Adipocyte (in vitro differentiated cells): Measurements from ENCODE around the gene GNS.

Experiments used
- DNase-seq: peaks from one replicate; pipeline ENCODE4 v3.0.0-alpha.2; 2015; ENCODE audit warnings: low read depth
- H3K27me3 ChIP-seq: replicated peaks from 2 replicates; pipeline ENCODE4 v1.7.0; 2013; ENCODE audit warnings: mild to moderate bottlenecking, low read length, moderate library complexity; ENCODE audit not compliant: control insufficient read depth, insufficient read depth
- H3K36me3 ChIP-seq: 2 replicates; pipeline ENCODE4 v1.7.0; 2013; ENCODE audit warnings: low read length, mild to moderate bottlenecking, moderate library complexity; ENCODE audit not compliant: control insufficient read depth, insufficient read depth, severe bottlenecking
- H3K4me1 ChIP-seq: 2 replicates; pipeline ENCODE4 v1.7.0; 2013; ENCODE audit warnings: mild to moderate bottlenecking, low read length, moderate library complexity; ENCODE audit not compliant: control insufficient read depth, insufficient read depth
- H3K4me3 ChIP-seq: 2 replicates; pipeline ENCODE4 v1.7.0; 2013; ENCODE audit warnings: mild to moderate bottlenecking, low read length, moderate library complexity
- H3K9ac ChIP-seq: 2 replicates; pipeline ENCODE4 v1.7.0; 2013; ENCODE audit warnings: mild to moderate bottlenecking, low read length, moderate library complexity
- H3K9me3 ChIP-seq: 2 replicates; pipeline ENCODE4 v1.7.0; 2013; ENCODE audit warnings: mild to moderate bottlenecking, low read length, moderate library complexity; ENCODE audit not compliant: control insufficient read depth

The GNS gene

GRCh38 chr12:64793610-64794009, 34.4 kb upstream of the GNS start:
- Histone ChIP-seq H3K9ac (no peak overlapping the region), H3K36me3 (no peaks in the 10 kb centered on the region), H3K4me3 (no peak overlapping the region), H3K4me1 (no peaks in the 10 kb centered on the region), H3K9me3 (no peaks in the 10 kb centered on the region), H3K27me3 (no peaks in the 10 kb centered on the region)
- DNase-seq, result no peak

- Histone ChIP-seq H3K36me3 (no peaks in the 10 kb centered on the region), H3K9me3 (no peaks in the 10 kb centered on the region), H3K27me3 (no peaks in the 10 kb centered on the region), H3K4me1 (no peaks in the 10 kb centered on the region), H3K9ac (no peak overlapping the region), H3K4me3 (no peak overlapping the region)
- no peak for DNase-seq
Observed at GRCh38 chr12:64792128-64792527, 32.9 kb upstream of the GNS start.

- no peak overlapping the region for H3K9ac ChIP-seq
- no peaks in the 10 kb centered on the region for H3K27me3 ChIP-seq
- H3K4me3 ChIP-seq, result no peak overlapping the region
- H3K4me1 ChIP-seq, result no peaks in the 10 kb centered on the region
- no peaks in the 10 kb centered on the region for H3K36me3 ChIP-seq
- H3K9me3 ChIP-seq, result no peaks in the 10 kb centered on the region
- no peak for DNase-seq
Observed at GRCh38 chr12:64791036-64791435, 31.8 kb upstream of the GNS start.

- DNase-seq, result no peak
- Histone ChIP-seq H3K9ac (no peak overlapping the region), H3K4me3 (no peak overlapping the region), H3K4me1 (no peaks in the 10 kb centered on the region), H3K9me3 (no peaks in the 10 kb centered on the region), H3K36me3 (no peaks in the 10 kb centered on the region), H3K27me3 (no peaks in the 10 kb centered on the region)
Observed at GRCh38 chr12:64790166-64790565, 31.0 kb upstream of the GNS start.

GRCh38 chr12:64785838-64786237, 26.6 kb upstream of the GNS start:
- peaks cover 21% of the 10 kb centered on the region for H3K27me3 ChIP-seq
- H3K4me3 ChIP-seq, result no peak overlapping the region

GRCh38 chr12:64782191-64782876, 23.1 kb upstream of the GNS start:
- Histone ChIP-seq H3K36me3 (no peaks in the 10 kb centered on the region), H3K4me3 (peak overlapping the region; percentile 73), H3K27me3 (peaks cover 27% of the 10 kb centered on the region), H3K9ac (no peak overlapping the region), H3K4me1 (peaks cover 8% of the 10 kb centered on the region), H3K9me3 (no peaks in the 10 kb centered on the region)
- DNase-seq, result no peak

More at GRCh38 chr12:64785838-64786237, 26.6 kb upstream of the GNS start:
- H3K36me3 ChIP-seq, result no peaks in the 10 kb centered on the region
- no peaks in the 10 kb centered on the region for H3K9me3 ChIP-seq
- peaks cover 8% of the 10 kb centered on the region for H3K4me1 ChIP-seq
- no peak overlapping the region for H3K9ac ChIP-seq
- no peak for DNase-seq

- peak overlapping the region; percentile 73 for H3K4me3 ChIP-seq
Observed at GRCh38 chr12:64781280-64782190, 22.3 kb upstream of the GNS start.

GRCh38 chr12:64780531-64781279, 21.5 kb upstream of the GNS start:
- Histone ChIP-seq H3K9me3 (peaks cover 12% of the 10 kb centered on the region), H3K9ac (no peak overlapping the region), H3K4me1 (peaks cover 8% of the 10 kb centered on the region), H3K36me3 (no peaks in the 10 kb centered on the region), H3K4me3 (peak overlapping the region; percentile 73), H3K27me3 (peaks cover 27% of the 10 kb centered on the region)
- peak; percentile 57 for DNase-seq

More at GRCh38 chr12:64781280-64782190, 22.3 kb upstream of the GNS start:
- no peak for DNase-seq
- Histone ChIP-seq H3K9ac (no peak overlapping the region), H3K27me3 (peaks cover 27% of the 10 kb centered on the region), H3K36me3 (no peaks in the 10 kb centered on the region), H3K9me3 (peaks cover 4% of the 10 kb centered on the region), H3K4me1 (peaks cover 8% of the 10 kb centered on the region)

GRCh38 chr12:64780132-64780530, 20.9 kb upstream of the GNS start:
- H3K4me3 ChIP-seq, result peak overlapping the region; percentile 73
- DNase-seq, result no peak
- peaks cover 8% of the 10 kb centered on the region for H3K4me1 ChIP-seq
- H3K9me3 ChIP-seq, result peaks cover 18% of the 10 kb centered on the region
- peaks cover 27% of the 10 kb centered on the region for H3K27me3 ChIP-seq
- no peak overlapping the region for H3K9ac ChIP-seq
- no peaks in the 10 kb centered on the region for H3K36me3 ChIP-seq

GRCh38 chr12:64779354-64779974, 20.3 kb upstream of the GNS start:
- H3K4me1 ChIP-seq, result peaks cover 8% of the 10 kb centered on the region
- H3K36me3 ChIP-seq, result no peaks in the 10 kb centered on the region
- H3K9me3 ChIP-seq, result peaks cover 20% of the 10 kb centered on the region
- peaks cover 27% of the 10 kb centered on the region for H3K27me3 ChIP-seq
- no peak overlapping the region for H3K9ac ChIP-seq
- DNase-seq, result no peak
- no peak overlapping the region for H3K4me3 ChIP-seq
